GM12891 (cell line): Measurements from ENCODE around the gene FGF3.

Experiments
- DNase-seq: peaks from one replicate; pipeline ENCODE4 v3.0.0; 2011; ENCODE audit warnings: low spot score; ENCODE audit not compliant: insufficient read length
- FAIRE-seq: peaks from 2 replicates; lab custom pipeline; 2011; peaks lifted over from hg19 to GRCh38; lab: Jason Lieb, UNC
- PAX5 ChIP-seq: IDR thresholded peaks from 2 replicates; pipeline ENCODE4 v1.6.1; 2011; ENCODE audit warnings: low read length, moderate library complexity, mild to moderate bottlenecking; ENCODE audit not compliant: insufficient read depth, severe bottlenecking
- POLR2A ChIP-seq: IDR thresholded peaks from 2 replicates; pipeline ENCODE4 v1.6.1; 2011; ENCODE audit warnings: low read depth, low read length, control low read depth
- POLR2AphosphoS5 ChIP-seq: IDR thresholded peaks from 2 replicates; pipeline ENCODE4 v1.6.1; 2011; ENCODE audit warnings: low read depth, low read length, control low read depth
- POU2F2 ChIP-seq: IDR thresholded peaks from 2 replicates; pipeline ENCODE4 v1.6.1; 2011; ENCODE audit warnings: low read depth, mild to moderate bottlenecking, control low read depth, low read length, moderate library complexity
- SPI1 ChIP-seq: IDR thresholded peaks from 2 replicates; pipeline ENCODE4 v1.6.1; 2011; ENCODE audit warnings: low read depth, low read length, control low read depth
- TAF1 ChIP-seq: IDR thresholded peaks from 2 replicates; pipeline ENCODE4 v1.6.1; 2011; ENCODE audit warnings: low read depth, low read length, control low read depth

FGF3 gene

GRCh38 chr11:69844396-69844795 is 25.2 kb upstream of the FGF3 start:
- TF ChIP-seq SPI1, result no peak
- TF ChIP-seq PAX5, result no peak
- TF ChIP-seq POU2F2, result no peak
- TF ChIP-seq POLR2A, result no peak
- no peak for TF ChIP-seq TAF1
- TF ChIP-seq POLR2AphosphoS5, result no peak
- FAIRE-seq (no peak), DNase-seq (no peak)

DNA sequence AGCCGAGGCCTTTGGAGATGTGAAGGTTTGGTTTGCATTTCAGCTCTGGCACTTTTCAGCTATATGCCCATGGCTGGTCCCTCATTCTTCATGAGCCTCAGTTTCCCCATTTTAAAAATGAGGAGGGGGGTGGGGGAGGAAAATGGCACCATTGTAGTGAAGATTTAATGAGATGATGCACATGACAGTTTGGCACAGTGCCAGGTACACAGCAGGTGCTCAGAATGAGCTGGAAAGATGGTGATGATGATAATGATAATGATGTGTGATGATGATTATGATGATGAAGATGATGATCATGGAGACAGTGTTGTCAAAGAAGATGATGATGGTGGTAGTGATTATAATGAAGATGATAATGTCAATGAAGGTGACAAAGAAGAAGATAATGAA is 24.3 kb upstream of the FGF3 start:
- TF ChIP-seq PAX5, result no peak
- TF ChIP-seq POU2F2, result no peak
- TF ChIP-seq TAF1, result no peak
- TF ChIP-seq SPI1, result no peak
- TF ChIP-seq POLR2A, result no peak
- TF ChIP-seq POLR2AphosphoS5, result no peak
- FAIRE-seq (no peak), DNase-seq (no peak)

DNA sequence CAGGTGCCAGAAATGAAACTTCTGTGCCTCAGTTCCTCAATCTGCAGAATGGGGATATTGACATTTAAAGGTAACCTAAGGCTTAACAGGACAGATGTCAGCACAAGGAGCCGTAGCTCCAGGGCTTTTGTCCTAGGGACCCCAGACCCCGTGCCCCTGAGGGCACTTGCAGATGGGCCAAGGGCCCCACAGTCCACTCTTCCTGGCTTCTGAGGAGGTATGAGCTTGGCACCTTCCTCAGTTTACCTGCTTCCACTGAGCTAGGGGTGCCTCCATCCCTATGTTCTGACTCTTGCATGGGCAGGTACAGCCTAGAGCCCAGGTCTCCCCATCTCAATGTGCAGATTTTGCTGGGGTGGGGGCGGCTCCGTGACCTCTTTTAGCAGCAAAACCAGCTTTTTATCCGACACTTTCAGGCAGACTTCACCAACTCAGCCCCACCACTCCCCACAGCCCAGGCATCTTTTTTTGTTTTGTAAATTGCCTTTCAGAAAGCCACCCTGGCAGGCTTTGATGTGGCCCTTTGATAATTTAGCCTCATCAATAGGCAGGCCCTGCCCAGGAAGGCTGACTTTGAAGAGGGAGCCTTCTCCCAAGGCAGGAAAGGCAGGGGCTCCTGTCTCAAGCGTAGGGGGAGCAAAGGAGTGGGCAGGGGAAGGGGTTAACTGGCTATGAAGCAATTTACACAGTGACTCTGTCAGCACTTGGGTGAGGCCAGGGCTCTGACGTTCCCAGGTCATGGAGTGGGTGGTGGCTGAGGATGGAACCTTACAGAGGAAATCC is 23.7 kb upstream of the FGF3 start:
- TF ChIP-seq POLR2A (no peak), SPI1 (no peak), TAF1 (no peak), POU2F2 (no peak), PAX5 (no peak), POLR2AphosphoS5 (no peak)
- FAIRE-seq, result no peak
- no peak for DNase-seq

GRCh38 chr11:69841859-69842698 is 22.9 kb upstream of the FGF3 start:
- no peak for DNase-seq
- FAIRE-seq, result peak; percentile 23
- no peak for TF ChIP-seq POLR2A
- no peak for TF ChIP-seq TAF1
- no peak for TF ChIP-seq POU2F2
- TF ChIP-seq SPI1, result no peak
- TF ChIP-seq PAX5, result no peak
- no peak for TF ChIP-seq POLR2AphosphoS5

- DNase-seq (no peak), FAIRE-seq (no peak)
- TF ChIP-seq SPI1 (no peak), POLR2A (no peak), PAX5 (no peak), POLR2AphosphoS5 (no peak), POU2F2 (no peak), TAF1 (no peak)
Observed at GRCh38 chr11:69841170-69841858, 22.1 kb upstream of the FGF3 start.

DNA sequence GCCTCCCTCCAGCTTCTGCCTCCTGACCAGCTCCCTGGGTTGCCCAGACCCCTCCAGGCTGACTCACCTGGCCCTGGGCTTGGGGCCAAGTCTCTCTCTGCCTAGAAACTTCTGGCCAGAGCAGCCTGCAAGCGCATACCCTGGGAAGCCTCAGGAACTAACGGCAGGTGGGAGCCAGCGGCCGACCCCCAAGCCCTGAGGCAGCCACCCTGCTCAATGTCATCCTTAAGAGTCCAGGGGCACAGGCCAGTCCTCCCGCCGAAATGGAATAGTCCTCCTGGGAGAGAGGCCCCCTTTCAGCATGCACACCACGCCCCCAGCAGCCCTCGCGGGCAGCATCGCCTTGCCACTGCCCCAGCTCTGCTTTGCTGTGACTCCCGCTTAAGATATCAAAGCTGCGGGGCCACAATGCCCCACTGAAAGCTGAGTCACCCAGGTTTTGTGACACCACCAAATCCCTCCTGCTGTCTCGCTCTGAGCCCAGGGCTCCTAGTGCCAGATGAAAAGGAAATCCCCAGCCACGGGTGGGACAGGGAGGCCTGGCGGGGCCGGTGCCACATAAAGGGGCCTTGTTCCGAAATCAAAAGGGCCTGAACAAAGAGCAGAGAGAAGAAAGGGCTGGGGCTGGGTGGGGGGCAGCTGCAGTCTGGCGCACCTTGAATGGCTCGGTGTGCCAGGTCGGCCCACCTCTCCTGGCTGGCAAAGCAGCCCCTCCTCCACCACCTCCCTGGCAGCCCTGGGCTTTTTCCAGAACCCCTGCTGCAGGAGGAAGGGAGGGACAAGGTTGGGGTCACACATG is 21.4 kb upstream of the FGF3 start:
- TF ChIP-seq POLR2A, result no peak
- TF ChIP-seq SPI1, result no peak
- TF ChIP-seq POLR2AphosphoS5, result no peak
- TF ChIP-seq POU2F2, result no peak
- TF ChIP-seq PAX5, result no peak
- FAIRE-seq, result no peak
- DNase-seq, result no peak

GRCh38 chr11:69839516-69839915 is 20.3 kb upstream of the FGF3 start:
- FAIRE-seq (no peak), DNase-seq (no peak)
- no peak for TF ChIP-seq TAF1
- TF ChIP-seq POU2F2, result no peak
- TF ChIP-seq PAX5, result no peak
- no peak for TF ChIP-seq POLR2AphosphoS5
- no peak for TF ChIP-seq SPI1
- TF ChIP-seq POLR2A, result no peak

DNA sequence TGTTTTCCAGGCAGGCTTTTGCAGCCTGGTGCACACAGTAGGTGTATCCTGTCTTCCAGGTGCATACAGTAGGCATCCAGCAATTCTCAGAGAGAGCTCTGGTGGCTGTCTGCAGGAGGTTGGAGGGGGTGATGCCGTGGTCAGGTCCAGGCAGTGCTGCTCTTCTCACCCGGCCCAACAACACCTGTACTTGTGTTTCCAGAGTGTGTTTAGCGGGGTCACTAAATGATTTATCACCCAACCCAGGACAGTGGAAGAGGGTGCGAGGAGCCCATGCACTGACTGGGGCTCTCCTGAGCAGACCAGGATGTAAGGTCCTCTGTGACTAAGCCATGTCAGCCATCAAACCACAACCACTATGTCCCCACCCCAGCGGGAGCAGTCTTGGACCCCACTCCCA is 18.6 kb upstream of the FGF3 start:
- FAIRE-seq, result no peak

GRCh38 chr11:69836401-69836800 is 17.2 kb upstream of the FGF3 start:
- DNase-seq (no peak), FAIRE-seq (no peak)
- TF ChIP-seq PAX5 (no peak), POLR2AphosphoS5 (no peak), SPI1 (no peak), POLR2A (no peak), POU2F2 (no peak), TAF1 (no peak)

More for the DNA sequence above, 18.6 kb upstream of the FGF3 start:
- DNase-seq, result no peak
- no peak for TF ChIP-seq POU2F2
